ENCODE results near the gene HLA-DMA.

DNA sequence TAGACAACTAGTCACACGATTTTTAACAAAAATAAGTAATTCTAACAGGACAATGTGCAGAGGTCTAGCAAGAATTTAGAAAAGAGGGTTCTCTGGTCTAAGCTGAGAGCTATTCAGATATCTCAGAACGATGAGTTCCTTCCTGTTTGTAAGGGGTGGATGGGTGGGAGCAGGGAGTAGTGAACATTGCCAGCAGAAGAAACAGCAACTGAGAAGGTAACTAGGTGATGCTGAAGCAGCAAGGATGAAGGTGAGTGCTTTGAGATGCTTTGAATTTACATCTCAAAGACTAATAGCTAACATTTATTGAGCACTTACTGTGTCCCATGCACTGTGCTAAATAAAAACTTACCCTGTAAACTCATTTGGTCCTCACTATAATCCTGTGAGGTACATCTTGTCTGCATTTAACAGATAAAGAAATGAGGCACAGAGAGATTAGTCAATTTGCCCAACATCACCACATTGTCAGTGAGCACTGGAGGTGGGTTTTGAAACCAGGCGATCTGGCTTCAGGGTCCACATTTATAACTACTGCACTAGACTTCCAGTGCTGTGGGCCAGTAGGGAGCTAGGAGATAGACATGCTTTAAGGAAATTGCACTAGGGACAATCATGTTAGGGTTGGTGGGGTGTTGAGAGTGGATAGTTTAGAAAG, 31.2 kb upstream of the HLA-DMA start:
- TF ChIP-seq POLR2A (IDR thresholded peaks at IDR 0.05; ENCODE audit: low read length) = no peak
- no peak for TF ChIP-seq GATA1 (IDR thresholded peaks at IDR 0.05; ENCODE audit: low read depth, low read length)
